ENCODE data around the gene HSD17B14. TPM values are rescaled to one million over a fixed set of nuclear protein-coding genes. Genes with fewer than 3 reads are reported as not detected.
"Not testable (repeated sequence)": the region's sequence is repeated elsewhere in the genome, so short reads cannot be mapped to it uniquely, and the experiment has no call there.

HSD17B14 gene
- total RNA-seq, 2 experiments from 2014 or later = 0.93 to 1.3 TPM

DNA sequence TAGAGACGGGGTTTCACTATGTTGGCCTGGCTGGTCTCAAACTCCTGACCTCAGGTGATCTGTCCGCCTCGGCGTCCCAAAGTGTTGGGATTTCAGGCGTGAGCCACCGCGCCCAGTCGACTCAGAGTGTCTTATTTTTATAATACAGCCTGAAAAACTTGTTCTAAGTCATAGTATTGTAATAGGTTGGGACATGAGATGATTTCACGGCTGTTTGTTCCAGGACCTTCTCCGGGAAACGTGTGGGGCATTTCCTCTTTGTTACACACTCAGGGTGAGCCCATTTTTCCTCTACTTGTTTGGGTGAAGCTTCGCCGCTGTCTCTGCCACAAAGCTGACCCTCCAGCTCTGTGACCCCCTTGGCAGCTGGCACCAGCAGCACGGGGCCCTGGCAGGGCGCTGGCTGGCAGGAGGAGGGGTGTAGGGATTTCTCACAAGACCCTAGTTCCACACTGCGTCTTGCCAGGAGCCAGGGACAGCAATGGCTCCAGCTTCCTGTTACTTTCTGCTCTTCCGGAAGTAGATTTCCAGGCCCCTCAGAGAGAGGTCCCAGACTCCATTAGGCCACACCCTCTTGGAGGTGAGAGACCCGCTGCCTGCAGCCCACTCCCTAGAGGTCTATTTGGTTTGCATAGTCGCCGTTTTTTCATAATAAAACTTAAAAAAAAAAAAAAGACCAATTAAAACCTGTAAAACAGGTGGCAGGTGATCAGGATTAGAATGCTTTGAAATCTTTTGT, 65.4 kb downstream of the HSD17B14 start:
- H3K4me3 Mint-ChIP-seq = no peak overlapping the region
- Histone ChIP-seq H3K4me1 (ENCODE audit: insufficient read depth, low read length) (no peaks in the 10 kb centered on the region), H3K27me3 (ENCODE audit: control insufficient read depth in 1 of 2, insufficient read depth in 2 of 2, low read length in 2 of 2) (peaks cover 4 to 6% of the 10 kb centered on the region in 2 experiments), H3K4me3 (ENCODE audit: low read length) (no peak overlapping the region), H3K36me3 (ENCODE audit: insufficient read depth, low read length) (no peaks in the 10 kb centered on the region), H3K27ac (ENCODE audit: low read depth in 1 of 2, low read length in 2 of 2) (no peak overlapping the region), H3K9me3 (ENCODE audit: control insufficient read depth in 1 of 2, insufficient read depth in 1 of 2, low read length in 2 of 2) (no peaks in the 10 kb centered on the region)
- H3K27ac Mint-ChIP-seq = no peak overlapping the region
- intact Hi-C loops (cut with DNase I, micrococcal nuclease) = no loop called here
- no peaks in the 10 kb centered on the region for H3K4me1 Mint-ChIP-seq (ENCODE audit: low read depth)
- DNase-seq (no peak), ATAC-seq (ENCODE audit: poor library complexity) (no peak)
- no peaks in the 10 kb centered on the region for H3K36me3 Mint-ChIP-seq (ENCODE audit: low read depth)
- H3K9me3 Mint-ChIP-seq = no peaks in the 10 kb centered on the region
- POLR2A ChIA-PET = no interaction called here
- peaks cover 22% of the 10 kb centered on the region for H3K27me3 Mint-ChIP-seq
- TF ChIP-seq, protein P1, sequence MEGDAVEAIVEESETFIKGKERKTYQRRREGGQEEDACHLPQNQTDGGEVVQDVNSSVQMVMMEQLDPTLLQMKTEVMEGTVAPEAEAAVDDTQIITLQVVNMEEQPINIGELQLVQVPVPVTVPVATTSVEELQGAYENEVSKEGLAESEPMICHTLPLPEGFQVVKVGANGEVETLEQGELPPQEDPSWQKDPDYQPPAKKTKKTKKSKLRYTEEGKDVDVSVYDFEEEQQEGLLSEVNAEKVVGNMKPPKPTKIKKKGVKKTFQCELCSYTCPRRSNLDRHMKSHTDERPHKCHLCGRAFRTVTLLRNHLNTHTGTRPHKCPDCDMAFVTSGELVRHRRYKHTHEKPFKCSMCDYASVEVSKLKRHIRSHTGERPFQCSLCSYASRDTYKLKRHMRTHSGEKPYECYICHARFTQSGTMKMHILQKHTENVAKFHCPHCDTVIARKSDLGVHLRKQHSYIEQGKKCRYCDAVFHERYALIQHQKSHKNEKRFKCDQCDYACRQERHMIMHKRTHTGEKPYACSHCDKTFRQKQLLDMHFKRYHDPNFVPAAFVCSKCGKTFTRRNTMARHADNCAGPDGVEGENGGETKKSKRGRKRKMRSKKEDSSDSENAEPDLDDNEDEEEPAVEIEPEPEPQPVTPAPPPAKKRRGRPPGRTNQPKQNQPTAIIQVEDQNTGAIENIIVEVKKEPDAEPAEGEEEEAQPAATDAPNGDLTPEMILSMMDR (IDR thresholded peaks at IDR 0.05) = no peak
- CTCF ChIA-PET = no interaction called here

DNA sequence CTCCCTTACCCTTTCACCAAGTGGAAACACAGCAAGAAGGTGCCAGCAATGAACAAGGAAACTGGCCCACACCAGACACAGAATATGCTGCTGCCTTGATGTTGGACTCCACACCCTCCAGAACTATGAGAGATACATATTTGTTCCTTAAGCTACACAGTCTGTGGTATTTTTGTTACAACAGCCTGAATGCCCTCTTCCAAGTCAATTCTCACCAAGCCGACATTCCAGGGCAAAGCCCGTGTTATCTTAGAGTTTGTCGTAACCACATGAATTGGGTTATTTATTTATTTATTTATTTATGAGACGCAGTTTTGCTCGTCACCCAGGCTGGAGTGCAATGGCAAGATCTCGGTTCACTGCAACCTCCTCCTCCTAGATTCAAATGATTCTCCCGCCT, 66.0 kb downstream of the HSD17B14 start:
- Histone ChIP-seq H3K27me3 (ENCODE audit: control insufficient read depth in 1 of 2, insufficient read depth in 2 of 2, low read length in 2 of 2) (peaks cover 4 to 6% of the 10 kb centered on the region in 2 experiments), H3K9me3 (ENCODE audit: control insufficient read depth in 1 of 2, insufficient read depth in 1 of 2, low read length in 2 of 2) (no peaks in the 10 kb centered on the region), H3K36me3 (ENCODE audit: insufficient read depth, low read length) (no peaks in the 10 kb centered on the region), H3K27ac (ENCODE audit: low read depth in 1 of 2, low read length in 2 of 2) (no peak overlapping the region), H3K4me1 (ENCODE audit: insufficient read depth, low read length) (no peaks in the 10 kb centered on the region), H3K4me3 (ENCODE audit: low read length) (no peak overlapping the region)
- TF ChIP-seq, protein P1 (IDR thresholded peaks at IDR 0.05) = no peak
- H3K27ac Mint-ChIP-seq = no peak overlapping the region
- peaks cover 27% of the 10 kb centered on the region for H3K27me3 Mint-ChIP-seq
- no peaks in the 10 kb centered on the region for H3K4me1 Mint-ChIP-seq (ENCODE audit: low read depth)
- no peak overlapping the region for H3K4me3 Mint-ChIP-seq
- intact Hi-C loops (cut with DNase I, micrococcal nuclease) = no loop called here
- CTCF ChIA-PET = interaction anchor here (1.2 kb wide), 1 partner anchor 147 kb away, joined by 3 read pairs; no protein-coding TSS in a partner anchor
- no peaks in the 10 kb centered on the region for H3K36me3 Mint-ChIP-seq (ENCODE audit: low read depth)
- POLR2A ChIA-PET = interaction anchor here (0.6 kb wide), 1 partner anchor 60 kb away, joined by 3 read pairs; no protein-coding TSS in a partner anchor
- no peak for ATAC-seq (ENCODE audit: poor library complexity)
- H3K9me3 Mint-ChIP-seq = no peaks in the 10 kb centered on the region
- no peak for DNase-seq

DNA sequence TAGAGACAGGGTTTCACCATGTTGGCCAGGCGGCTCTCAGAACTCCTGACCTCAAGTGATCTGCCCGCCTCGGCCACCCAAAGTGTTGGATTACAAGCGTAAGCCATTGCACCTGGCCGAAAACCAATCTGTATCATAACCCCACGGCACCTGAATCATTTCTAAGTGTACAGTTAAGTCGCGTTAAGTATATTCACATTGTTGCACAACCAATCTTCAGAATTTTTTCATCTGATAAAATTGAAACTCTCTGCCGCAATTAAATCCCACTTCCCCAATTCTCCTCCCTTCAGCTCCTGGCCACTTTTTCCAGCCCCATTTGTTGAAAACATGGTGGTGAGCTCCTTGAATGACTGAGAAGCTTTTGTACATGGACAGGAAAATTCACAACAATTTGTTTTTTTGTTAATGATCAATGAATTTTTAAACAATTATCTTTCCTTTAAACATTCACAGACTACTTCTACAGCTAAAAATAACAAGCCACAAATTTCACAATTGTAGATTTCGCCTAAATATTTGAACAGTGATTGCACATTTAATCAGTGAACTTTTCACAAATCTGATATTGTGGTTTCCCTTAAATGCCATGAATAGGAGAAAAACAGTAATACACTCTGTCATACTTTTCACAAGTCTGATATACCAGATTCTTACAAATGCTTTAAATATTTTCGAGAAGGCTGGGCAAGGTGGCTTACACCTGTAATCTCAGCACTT, 67.1 kb downstream of the HSD17B14 start:
- Mint-ChIP-seq H3K9me3 (no peaks in the 10 kb centered on the region), H3K4me1 (ENCODE audit: low read depth) (no peaks in the 10 kb centered on the region), H3K4me3 (no peak overlapping the region), H3K36me3 (ENCODE audit: low read depth) (no peaks in the 10 kb centered on the region), H3K27me3 (peaks cover 27% of the 10 kb centered on the region), H3K27ac (no peak overlapping the region)
- H3K27ac ChIP-seq (ENCODE audit: low read depth in 1 of 2, low read length in 2 of 2) = no peak overlapping the region
- H3K27me3 ChIP-seq (ENCODE audit: control insufficient read depth in 1 of 2, insufficient read depth in 2 of 2, low read length in 2 of 2) = peaks cover 4 to 6% of the 10 kb centered on the region in 2 experiments
- intact Hi-C loops (cut with DNase I, micrococcal nuclease) = no loop called here
- no peak overlapping the region for H3K4me3 ChIP-seq (ENCODE audit: low read length)
- H3K4me1 ChIP-seq (ENCODE audit: insufficient read depth, low read length) = no peaks in the 10 kb centered on the region
- no peak for ATAC-seq (ENCODE audit: poor library complexity)
- ChIA-PET CTCF (interaction anchor here (1.2 kb wide), 1 partner anchor 146 kb away, joined by 3 read pairs; no protein-coding TSS in a partner anchor), POLR2A (interaction anchor here (0.6 kb wide), 1 partner anchor 58 kb away, joined by 3 read pairs; no protein-coding TSS in a partner anchor)
- no peaks in the 10 kb centered on the region for H3K36me3 ChIP-seq (ENCODE audit: insufficient read depth, low read length)
- TF ChIP-seq, protein P1 (IDR thresholded peaks at IDR 0.05) = no peak
- DNase-seq = no peak
- H3K9me3 ChIP-seq (ENCODE audit: control insufficient read depth in 1 of 2, insufficient read depth in 1 of 2, low read length in 2 of 2) = no peaks in the 10 kb centered on the region

DNA sequence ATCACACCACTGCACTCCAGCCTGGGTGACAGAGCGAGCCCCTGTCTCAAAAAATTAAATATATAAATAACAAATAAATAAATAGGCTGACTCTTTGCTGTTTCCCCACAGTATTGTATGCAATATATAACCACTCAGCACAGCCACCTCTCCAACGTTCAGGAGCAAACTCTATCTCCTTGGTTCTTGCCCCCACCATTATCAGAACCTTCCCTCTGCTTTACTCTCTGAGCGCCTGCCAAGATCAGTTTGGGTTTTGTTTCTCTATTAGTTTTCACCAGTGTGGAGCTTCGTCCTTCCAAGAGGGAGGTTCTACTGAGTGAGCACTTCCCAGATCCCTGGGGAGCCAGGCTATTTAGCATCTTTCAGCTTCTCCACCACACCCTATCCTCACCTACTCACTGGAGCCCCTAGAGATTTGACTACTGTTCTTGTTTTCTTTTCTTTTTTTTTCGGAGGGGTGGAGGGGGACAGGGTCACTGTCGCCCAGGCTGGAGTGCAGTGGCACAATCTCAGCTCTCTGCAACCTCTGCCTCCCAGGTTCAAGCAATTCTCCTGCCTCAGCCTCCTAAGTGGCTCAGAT, 68.0 kb downstream of the HSD17B14 start:
- H3K4me3 ChIP-seq (ENCODE audit: low read length); H3K36me3 ChIP-seq (ENCODE audit: insufficient read depth, low read length); H3K9me3 ChIP-seq (ENCODE audit: control insufficient read depth in 1 of 2, insufficient read depth in 1 of 2, low read length in 2 of 2); DNase-seq; CTCF ChIA-PET; H3K27me3 ChIP-seq (ENCODE audit: control insufficient read depth in 1 of 2, insufficient read depth in 2 of 2, low read length in 2 of 2); H3K4me1 Mint-ChIP-seq (ENCODE audit: low read depth); POLR2A ChIA-PET; H3K4me1 ChIP-seq (ENCODE audit: insufficient read depth, low read length); H3K9me3 Mint-ChIP-seq; H3K27ac Mint-ChIP-seq; H3K27ac ChIP-seq (ENCODE audit: low read depth in 1 of 2, low read length in 2 of 2); intact Hi-C loops (cut with DNase I, micrococcal nuclease); H3K36me3 Mint-ChIP-seq (ENCODE audit: low read depth); H3K4me3 Mint-ChIP-seq; ATAC-seq (ENCODE audit: poor library complexity): not testable (repeated sequence)
- peaks cover 27% of the 10 kb centered on the region for H3K27me3 Mint-ChIP-seq

DNA sequence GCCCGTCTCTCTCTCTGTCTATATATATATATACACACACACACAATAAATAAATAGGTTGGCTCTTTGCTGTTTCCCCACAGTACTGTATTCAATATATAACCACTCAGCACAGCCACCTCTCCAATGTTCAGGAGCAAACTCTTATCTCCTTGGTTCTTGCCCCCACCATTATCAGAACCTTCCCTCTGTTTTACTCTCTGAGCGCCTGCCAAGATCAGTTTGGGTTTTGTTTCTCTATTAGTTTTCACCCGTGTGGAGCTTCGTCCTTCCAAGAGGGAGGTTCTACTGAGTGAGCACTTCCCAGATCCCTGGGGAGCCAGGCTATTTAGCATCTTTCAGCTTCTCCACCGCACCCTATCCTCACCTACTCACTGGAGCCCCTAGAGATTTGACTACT, 70.5 kb downstream of the HSD17B14 start:
- H3K4me3 Mint-ChIP-seq = not testable (repeated sequence)

More for the DNA sequence above, 70.5 kb downstream of the HSD17B14 start:
- H3K4me3 ChIP-seq (ENCODE audit: low read length); DNase-seq; H3K27ac ChIP-seq (ENCODE audit: low read depth in 1 of 2, low read length in 2 of 2); H3K4me1 Mint-ChIP-seq (ENCODE audit: low read depth); H3K27ac Mint-ChIP-seq; H3K9me3 Mint-ChIP-seq; H3K27me3 ChIP-seq (ENCODE audit: control insufficient read depth in 1 of 2, insufficient read depth in 2 of 2, low read length in 2 of 2); H3K36me3 ChIP-seq (ENCODE audit: insufficient read depth, low read length); intact Hi-C loops (cut with DNase I, micrococcal nuclease); H3K4me1 ChIP-seq (ENCODE audit: insufficient read depth, low read length); H3K36me3 Mint-ChIP-seq (ENCODE audit: low read depth); CTCF ChIA-PET; H3K9me3 ChIP-seq (ENCODE audit: control insufficient read depth in 1 of 2, insufficient read depth in 1 of 2, low read length in 2 of 2); ATAC-seq (ENCODE audit: poor library complexity): not testable (repeated sequence)
- POLR2A ChIA-PET = interaction anchor here (0.8 kb wide), 1 partner anchor 26 kb away, joined by 3 read pairs; no protein-coding TSS in a partner anchor
- peaks cover 22% of the 10 kb centered on the region for H3K27me3 Mint-ChIP-seq

Measured in CD4-positive, alpha-beta T cell (primary cell).